Gastroesophageal sphincter (tissue), 3 donors: ENCODE measurements around the gene PHLPP1.

Experiments
- CTCF ChIP-seq, 4 experiments: fragments of 200-600 bp in 2 of 4; fragments of 450-650 bp in 2 of 4; sonication (generic) in 1 of 4; IDR thresholded peaks; one replicate each; pipeline ENCODE4 v1.5.1; 2017 to 2019; ENCODE audit warnings: antibody characterized with exemption in 4 of 4, mild to moderate bottlenecking in 2 of 4, moderate library complexity in 2 of 4
- POLR2A ChIP-seq, 2 donors: fragments of 450-650 bp; IDR thresholded peaks; one replicate each; pipeline ENCODE4 v1.6.1; 2017; ENCODE audit warnings: antibody characterized with exemption in 2 of 2, mild to moderate bottlenecking in 2 of 2, moderate library complexity in 1 of 2
- POLR2AphosphoS5 ChIP-seq: sonication (generic); formaldehyde crosslinking; IDR thresholded peaks from one replicate; pipeline ENCODE4 v1.6.1; 2017; ENCODE audit warnings: antibody characterized with exemption

GRCh38 chr18:62986490-62986889 lies 271.1 kb downstream of the PHLPP1 start:
- TF ChIP-seq CTCF (IDR thresholded peaks at IDR 0.05), result no peak
- TF ChIP-seq POLR2A (IDR thresholded peaks at IDR 0.05), result no peak
- TF ChIP-seq POLR2AphosphoS5, result no peak
